GM15510 (cell line): Measurements from ENCODE around the gene INSIG1.

Experiments used
- POLR2A ChIP-seq: IDR thresholded peaks from 3 replicates; pipeline ENCODE4 v1.6.1; 2011; ENCODE audit warnings: borderline replicate concordance; ENCODE audit not compliant: insufficient read length; ENCODE audit errors: extremely low read depth

Gene INSIG1

GRCh38 chr7:155352076-155352752, 54.5 kb downstream of the INSIG1 start:
- TF ChIP-seq POLR2A, result no peak

DNA sequence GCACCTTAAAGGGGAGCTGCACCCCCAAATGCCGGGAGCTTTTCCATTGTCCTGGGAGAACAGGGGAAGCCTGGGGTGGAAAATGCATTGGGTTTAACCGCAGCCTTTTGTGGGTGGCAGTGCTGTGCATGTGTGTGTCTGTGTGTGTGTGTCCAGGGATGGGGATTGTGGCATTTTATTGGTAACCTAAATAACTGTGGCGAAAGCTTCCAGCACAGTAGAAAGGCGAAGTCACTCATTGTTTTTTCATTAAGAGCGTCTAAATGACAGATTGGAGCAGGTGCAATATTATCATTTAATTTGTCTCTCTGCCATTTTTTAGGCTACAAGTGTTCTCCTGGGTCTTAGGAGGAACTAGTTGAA, 55.1 kb downstream of the INSIG1 start:
- no peak for TF ChIP-seq POLR2A

DNA sequence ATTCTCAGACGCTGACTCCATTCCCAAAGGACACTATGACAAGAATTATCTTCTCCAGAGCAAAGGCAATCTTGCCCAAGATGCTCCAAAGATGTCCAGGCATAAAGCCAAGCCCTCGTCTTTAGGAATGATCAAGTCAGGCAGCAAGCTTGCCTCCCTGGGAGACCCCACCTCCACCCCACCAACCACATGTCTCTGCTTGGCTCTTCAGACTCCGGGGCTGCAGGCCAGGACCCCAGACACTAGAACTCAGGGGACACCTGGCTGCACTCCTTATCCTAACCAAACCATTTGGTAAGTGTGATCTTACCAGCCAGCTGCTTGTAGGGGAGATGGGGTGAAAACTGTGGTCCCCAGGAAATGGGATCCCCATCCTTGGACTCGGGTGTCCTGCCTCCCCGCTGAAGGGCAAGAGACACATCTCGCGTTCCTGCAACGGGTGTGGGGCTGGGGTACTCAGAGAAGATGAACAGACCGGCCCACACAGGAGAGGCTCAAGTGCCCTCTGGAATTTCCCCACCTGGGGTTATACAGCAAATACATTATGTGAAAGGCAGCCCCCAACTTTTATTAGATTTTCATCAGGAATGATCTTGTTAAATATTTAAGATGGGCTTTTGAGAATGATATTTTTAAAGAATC, 55.7 kb downstream of the INSIG1 start:
- no peak for TF ChIP-seq POLR2A

DNA sequence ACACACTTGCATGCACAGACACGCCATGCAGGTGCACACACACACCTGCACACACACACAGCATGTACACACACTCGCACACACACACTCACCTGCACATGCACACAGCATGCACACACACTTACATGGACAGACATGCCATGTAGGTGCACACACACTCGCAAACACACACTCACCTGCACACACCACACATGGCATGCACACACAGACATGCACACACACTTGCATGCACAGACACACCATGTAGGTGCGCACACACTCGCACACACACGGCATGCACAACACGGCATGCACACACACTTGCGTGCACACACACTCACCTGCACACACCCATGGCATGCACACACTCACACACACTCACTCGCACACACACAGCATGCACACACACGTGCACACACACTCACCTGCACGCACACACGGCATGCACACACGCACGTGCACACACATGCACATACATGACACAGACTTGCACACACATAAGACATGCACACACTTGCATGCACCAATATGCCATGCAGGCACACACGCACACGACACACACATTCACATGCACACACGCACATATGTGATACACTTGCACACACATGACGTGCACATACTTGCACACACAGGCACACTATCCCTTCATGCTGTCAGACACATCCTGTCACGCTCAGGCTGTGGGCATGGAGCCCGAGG, 56.8 kb downstream of the INSIG1 start:
- no peak for TF ChIP-seq POLR2A

DNA sequence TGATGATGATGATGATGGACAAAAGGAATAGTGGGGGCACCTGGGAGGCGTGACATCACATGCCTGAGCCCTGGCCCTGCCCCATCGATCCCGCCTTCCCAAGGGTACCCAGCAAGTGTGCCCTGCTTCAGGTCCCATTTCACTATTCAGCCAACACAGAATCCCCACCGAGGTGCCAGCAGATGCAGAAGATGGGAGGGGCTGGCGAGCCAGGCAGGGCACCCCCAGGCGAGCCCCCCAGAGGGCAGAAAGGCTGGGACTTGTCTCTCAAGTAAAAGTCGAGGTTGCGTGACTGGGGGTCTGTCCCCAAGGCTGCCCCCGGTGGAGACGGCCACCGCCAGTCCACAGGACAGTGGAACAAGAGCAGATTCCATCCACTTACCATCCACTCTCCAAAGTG, 57.5 kb downstream of the INSIG1 start:
- no peak for TF ChIP-seq POLR2A

GRCh38 chr7:155355745-155356144, 58.1 kb downstream of the INSIG1 start:
- no peak for TF ChIP-seq POLR2A

DNA sequence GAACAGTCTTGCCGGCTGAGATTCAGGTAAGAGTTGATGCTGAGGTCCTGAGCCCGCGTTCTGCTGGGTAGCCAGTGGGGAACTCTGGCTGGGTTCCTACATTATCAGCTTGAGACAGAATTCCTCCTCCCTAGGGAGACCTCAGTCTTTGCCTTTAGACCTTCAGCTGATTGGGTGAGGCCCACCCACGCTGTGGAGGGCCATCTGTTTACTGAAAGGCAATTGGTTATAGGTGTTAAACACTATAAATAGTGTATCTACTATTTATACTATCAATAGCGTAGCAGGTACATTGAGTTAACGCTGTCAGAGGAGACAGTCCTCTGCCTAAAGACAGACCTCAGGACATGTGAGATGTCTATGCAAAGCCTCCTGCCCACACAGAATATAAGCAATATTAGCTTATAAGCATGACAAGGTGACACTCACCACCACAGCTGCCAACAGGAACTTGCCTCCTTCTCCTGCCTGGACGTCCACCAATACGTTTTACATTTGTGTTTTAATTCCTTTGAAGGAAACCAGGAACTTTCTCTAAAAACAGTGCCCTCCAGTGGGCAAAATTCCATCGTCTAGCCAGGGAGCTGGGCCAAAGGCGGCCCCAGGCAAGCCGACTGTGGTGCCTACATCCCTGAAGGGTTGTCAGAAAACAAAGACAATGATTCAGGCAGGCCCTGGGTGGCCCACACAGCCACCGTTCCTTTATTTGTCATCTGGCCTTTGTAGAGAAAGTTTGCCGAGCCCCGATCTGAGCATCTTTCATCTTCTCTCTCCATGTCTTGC, 58.8 kb downstream of the INSIG1 start:
- TF ChIP-seq POLR2A, result no peak

GRCh38 chr7:155357573-155358041, 59.9 kb downstream of the INSIG1 start:
- TF ChIP-seq POLR2A, result no peak

DNA sequence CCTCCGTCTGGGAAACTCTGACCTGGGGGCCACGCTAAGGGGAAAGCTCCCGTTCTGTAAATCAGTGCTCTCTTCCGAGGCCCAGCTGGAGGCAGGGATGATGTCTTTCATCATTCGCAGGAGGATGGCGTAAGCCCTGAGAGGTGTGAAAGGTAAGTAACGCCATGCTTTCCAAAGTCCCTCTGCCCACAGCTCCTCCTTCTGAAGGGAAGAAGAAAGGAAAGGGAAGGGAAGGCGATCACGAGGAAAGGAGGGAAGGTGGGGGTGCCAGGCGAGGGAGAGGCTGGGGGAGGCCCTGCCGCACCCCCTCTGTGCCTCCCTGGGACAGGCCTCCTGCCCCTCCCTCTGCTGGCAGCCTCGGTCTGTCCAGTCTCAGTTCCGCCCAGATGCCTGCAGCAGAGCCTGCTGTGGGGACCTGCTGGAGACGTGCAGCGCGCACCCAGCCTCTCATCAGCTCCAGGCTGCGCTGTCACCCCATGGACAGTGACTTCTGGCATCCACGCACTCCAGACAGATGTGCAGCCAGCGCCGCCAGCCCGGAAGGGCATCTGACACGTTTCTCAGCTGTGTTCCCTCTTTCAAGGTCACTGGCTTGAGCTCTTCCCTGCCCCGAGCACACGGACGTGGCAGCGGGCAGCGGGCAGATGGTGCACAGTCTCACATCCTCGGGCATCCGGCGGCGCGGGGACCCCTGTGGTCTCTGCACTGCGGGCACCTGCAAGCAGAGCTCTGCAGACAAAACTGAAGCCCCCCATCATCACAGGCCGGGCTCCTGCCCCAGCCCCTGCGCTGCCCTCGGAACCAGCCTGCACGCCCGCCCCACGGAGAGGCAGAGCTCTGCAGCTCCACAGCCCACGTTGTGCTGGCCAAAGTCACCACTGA, 60.6 kb downstream of the INSIG1 start:
- TF ChIP-seq POLR2A, result no peak

DNA sequence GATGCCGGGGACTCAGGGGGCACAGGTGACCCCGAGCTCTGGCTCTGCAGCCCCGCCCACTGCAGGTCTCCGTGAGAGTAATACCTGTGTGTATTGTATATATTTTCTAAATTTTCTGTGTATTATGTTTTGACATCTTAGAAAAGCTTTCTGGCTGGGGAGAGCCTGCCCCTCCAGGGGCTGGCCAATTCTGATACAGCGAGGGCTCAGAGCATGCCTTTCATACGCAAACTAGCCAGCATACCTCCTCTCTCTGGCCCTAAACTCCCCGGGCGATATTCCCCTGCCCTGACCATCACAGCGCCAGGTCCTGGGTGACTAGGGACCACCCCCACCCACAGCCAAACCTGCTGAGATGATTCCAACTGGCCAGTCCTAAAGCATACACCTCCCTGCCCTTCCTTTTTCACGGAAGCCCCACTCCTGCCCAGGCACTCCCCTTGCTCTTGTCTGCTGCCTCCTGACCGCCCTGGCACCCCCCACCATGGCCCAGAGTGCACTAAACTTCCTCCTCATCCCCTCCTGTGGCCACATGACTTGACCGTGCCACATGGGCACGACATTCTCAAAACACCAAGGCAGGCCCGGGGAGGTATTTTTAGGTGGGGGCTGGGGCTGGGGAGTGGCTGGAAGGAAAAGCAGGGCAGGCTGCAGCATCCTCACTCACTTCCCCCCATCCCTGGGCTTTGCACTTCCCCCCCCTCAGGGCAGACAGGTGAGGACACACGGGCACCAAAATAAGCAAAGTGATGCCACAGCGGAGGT, 61.5 kb downstream of the INSIG1 start:
- no peak for TF ChIP-seq POLR2A
